Activated T-cell treated with anti-CD3 and anti-CD28 coated beads, Interleukin-2, amount 50 U/mL, for 24 hours (primary cell): ENCODE measurements around the gene DAPK2.
A peak's percentile ranks its signal among the peaks of the same experiment; 100 is the strongest.

Source experiments
- DNase-seq: peaks from one replicate; pipeline ENCODE4 v3.0.0-alpha.2; 2020
- H3K27ac Mint-ChIP-seq: 2 replicates; pipeline ENCODE4 v1.8.0; 2020; ENCODE audit warnings: mild to moderate bottlenecking, mixed read lengths
- H3K27me3 Mint-ChIP-seq: 2 replicates; pipeline ENCODE4 v1.8.0; 2020; ENCODE audit warnings: mixed read lengths
- H3K36me3 Mint-ChIP-seq: 2 replicates; pipeline ENCODE4 v1.8.0; 2020; ENCODE audit warnings: low read depth, mixed read lengths
- H3K4me1 Mint-ChIP-seq: 2 replicates; pipeline ENCODE4 v1.8.0; 2020; ENCODE audit warnings: low read depth, mixed read lengths
- H3K4me3 Mint-ChIP-seq: 2 replicates; pipeline ENCODE4 v1.8.0; 2020; ENCODE audit warnings: mild to moderate bottlenecking, moderate library complexity, mixed read lengths
- H3K9me3 Mint-ChIP-seq: 2 replicates; pipeline ENCODE4 v1.8.0; 2020; ENCODE audit warnings: mixed read lengths

Gene DAPK2

GRCh38 chr15:63945007-63945788 lies 101.1 kb downstream of the DAPK2 start:
- peaks cover 5% of the 10 kb centered on the region for H3K4me1 Mint-ChIP-seq
- no peaks in the 10 kb centered on the region for H3K36me3 Mint-ChIP-seq
- H3K27me3 Mint-ChIP-seq = no peaks in the 10 kb centered on the region
- H3K27ac Mint-ChIP-seq = peak overlapping the region; percentile 68
- no peaks in the 10 kb centered on the region for H3K9me3 Mint-ChIP-seq
- DNase-seq = peak; percentile 78
- no peak overlapping the region for H3K4me3 Mint-ChIP-seq

DNA sequence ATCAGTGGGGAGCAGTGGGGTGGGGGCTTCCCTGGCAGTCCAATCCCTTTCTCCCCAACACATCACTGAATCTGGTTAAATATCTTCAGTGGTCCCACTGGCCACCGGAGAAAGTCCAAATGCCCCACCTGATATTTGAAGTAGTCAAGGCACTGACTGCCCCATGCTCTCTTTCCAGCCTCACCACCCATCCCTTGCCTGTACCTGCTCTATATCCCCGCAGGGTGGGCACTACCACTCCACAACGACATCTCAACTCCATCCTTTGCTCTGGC lies 101.7 kb downstream of the DAPK2 start:
- Mint-ChIP-seq H3K4me3 (no peak overlapping the region), H3K27ac (no peak overlapping the region), H3K9me3 (no peaks in the 10 kb centered on the region), H3K4me1 (peaks cover 11% of the 10 kb centered on the region), H3K36me3 (no peaks in the 10 kb centered on the region), H3K27me3 (no peaks in the 10 kb centered on the region)
- no peak for DNase-seq

DNA sequence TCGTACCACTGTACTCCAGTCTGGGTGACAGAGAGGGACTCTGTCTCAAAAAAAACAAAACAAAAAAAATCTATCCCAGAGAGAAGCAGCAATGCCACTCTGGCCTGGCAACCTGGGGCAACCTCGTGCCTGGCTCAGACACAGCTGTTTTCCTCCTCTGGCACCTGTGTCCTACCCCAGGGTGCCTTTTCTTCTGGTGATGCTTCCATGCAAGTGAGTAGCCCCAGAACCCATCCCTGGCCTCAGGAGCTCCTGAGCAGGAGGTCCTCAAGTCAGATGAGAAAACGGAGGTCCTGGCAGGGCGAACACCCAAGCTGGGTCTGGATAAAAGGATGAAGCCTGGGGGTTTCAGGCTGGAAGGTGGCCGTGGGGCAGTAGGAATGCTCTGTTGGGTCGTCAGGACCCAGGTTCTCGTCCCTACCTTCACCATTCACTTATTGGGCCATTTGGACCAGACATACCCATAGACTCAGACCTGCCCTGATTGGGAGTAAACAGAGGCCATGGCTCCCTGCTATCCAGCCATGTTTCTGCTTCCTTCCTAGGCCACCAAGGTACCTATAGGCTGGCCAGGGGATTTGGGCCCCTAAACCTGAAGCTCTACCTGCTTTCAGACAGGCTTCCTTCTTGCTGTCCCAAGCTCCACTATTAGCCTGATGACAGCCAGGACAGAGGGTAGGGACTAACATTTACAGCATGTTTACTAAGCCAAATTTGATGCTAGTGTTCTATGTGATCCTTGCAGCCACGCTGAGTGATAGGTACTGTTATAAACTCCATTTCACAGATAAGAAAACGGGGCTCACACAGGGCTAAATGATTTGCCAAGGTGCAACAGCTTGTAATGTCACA lies 102.2 kb downstream of the DAPK2 start:
- H3K4me1 Mint-ChIP-seq = peaks cover 17% of the 10 kb centered on the region
- H3K36me3 Mint-ChIP-seq = no peaks in the 10 kb centered on the region
- no peaks in the 10 kb centered on the region for H3K27me3 Mint-ChIP-seq
- no peaks in the 10 kb centered on the region for H3K9me3 Mint-ChIP-seq
- H3K27ac Mint-ChIP-seq = no peak overlapping the region
- H3K4me3 Mint-ChIP-seq = no peak overlapping the region
- DNase-seq = no peak

DNA sequence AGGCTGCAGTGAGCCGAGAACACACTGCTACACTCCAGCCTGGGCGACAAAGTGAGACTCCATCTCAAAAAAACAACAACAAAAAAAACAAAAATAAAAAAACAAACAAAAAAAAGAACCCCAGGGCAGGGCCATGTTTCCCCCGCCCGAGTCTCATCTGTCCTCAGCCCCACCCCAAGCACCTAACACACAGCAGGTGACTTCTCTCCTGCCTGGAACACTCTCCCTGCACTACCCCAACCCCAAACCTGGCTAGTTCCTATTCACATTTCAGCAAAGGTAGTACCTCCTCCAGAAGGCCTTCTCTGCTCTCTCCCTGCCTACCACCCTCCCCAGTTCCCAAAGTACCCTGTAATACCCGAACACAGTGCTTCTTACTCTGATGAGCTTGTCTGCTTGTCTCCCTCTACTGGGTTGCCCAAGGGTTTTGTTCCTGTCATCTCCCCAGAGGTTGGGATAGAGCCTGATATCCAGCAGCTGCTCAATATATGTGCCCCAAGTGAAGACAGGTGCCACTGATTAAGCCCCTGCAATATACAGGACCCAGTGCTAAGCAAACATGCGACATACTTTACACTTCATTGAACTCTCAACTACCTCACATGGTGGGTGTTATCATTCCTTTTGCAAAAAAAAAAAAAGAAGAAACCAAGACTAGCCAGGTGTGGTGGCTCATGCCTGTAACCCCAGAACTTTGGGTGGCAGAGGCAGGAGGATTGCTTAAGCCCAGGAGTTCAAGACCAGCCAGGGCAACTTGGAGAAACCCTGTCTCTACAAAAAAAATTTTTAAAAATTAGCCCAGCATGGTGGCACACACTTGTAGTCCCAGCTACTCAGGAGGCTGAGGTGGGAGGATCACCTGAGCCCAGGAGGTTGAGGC lies 103.6 kb downstream of the DAPK2 start:
- H3K36me3 Mint-ChIP-seq = no peaks in the 10 kb centered on the region
- H3K27ac Mint-ChIP-seq = no peak overlapping the region
- no peak overlapping the region for H3K4me3 Mint-ChIP-seq
- no peaks in the 10 kb centered on the region for H3K27me3 Mint-ChIP-seq
- DNase-seq = no peak
- no peaks in the 10 kb centered on the region for H3K9me3 Mint-ChIP-seq
- H3K4me1 Mint-ChIP-seq = peaks cover 30% of the 10 kb centered on the region

GRCh38 chr15:63941698-63942465 lies 104.4 kb downstream of the DAPK2 start:
- no peak for DNase-seq
- Mint-ChIP-seq H3K4me3 (no peak overlapping the region), H3K36me3 (no peaks in the 10 kb centered on the region), H3K27me3 (no peaks in the 10 kb centered on the region), H3K9me3 (no peaks in the 10 kb centered on the region), H3K4me1 (peaks cover 30% of the 10 kb centered on the region), H3K27ac (no peak overlapping the region)

DNA sequence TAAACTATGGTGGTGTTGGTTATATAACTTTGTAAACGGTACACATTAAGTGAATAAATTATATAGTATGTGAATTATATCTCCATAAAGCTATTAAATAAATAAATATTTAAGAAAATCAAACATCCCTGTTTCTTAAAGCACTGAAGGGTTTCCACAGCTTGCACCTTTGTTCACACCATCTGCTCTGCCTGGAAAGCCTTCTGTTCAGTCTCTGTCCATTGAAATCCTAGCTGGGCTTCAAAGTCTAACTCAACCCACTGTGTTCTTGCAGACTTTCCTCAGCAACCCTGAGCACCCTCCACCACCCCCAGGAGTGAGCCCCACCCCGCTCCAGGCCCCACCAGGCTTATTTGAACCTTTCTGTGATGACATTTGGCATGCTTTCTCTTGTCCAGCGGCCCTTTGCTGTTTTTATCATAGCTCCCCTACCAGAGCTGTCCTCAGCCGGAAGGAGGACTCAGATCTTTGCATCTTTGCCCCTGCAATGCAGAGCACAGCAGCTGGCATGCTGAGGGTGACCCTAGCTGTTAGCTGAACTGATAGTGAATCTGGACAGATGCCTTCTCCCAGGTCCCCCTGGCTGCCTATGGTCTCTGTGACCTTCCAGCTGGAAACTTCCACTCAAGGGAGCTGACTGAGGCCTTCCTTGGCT lies 105.2 kb downstream of the DAPK2 start:
- Mint-ChIP-seq H3K27me3 (no peaks in the 10 kb centered on the region), H3K9me3 (no peaks in the 10 kb centered on the region), H3K27ac (no peak overlapping the region), H3K4me3 (no peak overlapping the region), H3K4me1 (peaks cover 30% of the 10 kb centered on the region), H3K36me3 (no peaks in the 10 kb centered on the region)
- DNase-seq = no peak

DNA sequence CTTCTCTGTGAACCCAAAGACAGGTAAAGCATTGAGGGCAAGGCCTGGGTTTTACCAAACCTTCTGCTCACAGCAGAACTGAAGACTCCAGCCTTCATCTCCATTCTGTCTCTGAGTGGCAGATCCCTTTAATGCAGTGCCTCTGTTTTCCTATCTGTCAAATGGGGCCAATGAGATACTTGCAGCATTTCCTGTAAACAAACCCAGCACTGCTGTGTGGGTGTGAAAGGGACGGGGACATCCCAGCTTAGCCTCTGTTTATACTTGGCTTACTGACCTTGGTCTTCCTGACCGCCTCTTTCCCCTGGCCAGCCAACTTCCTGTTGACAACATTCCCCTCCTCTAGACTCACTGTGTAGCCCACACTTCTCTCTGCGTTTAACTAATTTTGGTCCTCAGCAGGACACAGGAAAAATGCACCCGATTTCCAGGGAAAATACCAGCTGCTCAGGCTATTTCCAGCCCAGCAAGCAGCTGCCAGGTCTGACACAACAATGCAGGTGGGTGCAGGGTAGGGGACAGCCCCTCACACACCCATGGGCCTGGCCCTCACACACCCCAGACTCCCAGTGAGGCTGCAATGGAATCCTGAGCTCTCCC lies 106.7 kb downstream of the DAPK2 start:
- Mint-ChIP-seq H3K4me3 (no peak overlapping the region), H3K27ac (peak overlapping the region; percentile 91), H3K27me3 (no peaks in the 10 kb centered on the region), H3K36me3 (no peaks in the 10 kb centered on the region), H3K4me1 (peaks cover 25% of the 10 kb centered on the region), H3K9me3 (no peaks in the 10 kb centered on the region)
- DNase-seq = no peak

GRCh38 chr15:63938486-63939061 lies 107.7 kb downstream of the DAPK2 start:
- H3K9me3 Mint-ChIP-seq = no peaks in the 10 kb centered on the region
- no peaks in the 10 kb centered on the region for H3K27me3 Mint-ChIP-seq
- H3K27ac Mint-ChIP-seq = peak overlapping the region; percentile 91
- peaks cover 25% of the 10 kb centered on the region for H3K4me1 Mint-ChIP-seq
- peak overlapping the region; percentile 11 for H3K4me3 Mint-ChIP-seq
- H3K36me3 Mint-ChIP-seq = no peaks in the 10 kb centered on the region
- DNase-seq = no peak

DNA sequence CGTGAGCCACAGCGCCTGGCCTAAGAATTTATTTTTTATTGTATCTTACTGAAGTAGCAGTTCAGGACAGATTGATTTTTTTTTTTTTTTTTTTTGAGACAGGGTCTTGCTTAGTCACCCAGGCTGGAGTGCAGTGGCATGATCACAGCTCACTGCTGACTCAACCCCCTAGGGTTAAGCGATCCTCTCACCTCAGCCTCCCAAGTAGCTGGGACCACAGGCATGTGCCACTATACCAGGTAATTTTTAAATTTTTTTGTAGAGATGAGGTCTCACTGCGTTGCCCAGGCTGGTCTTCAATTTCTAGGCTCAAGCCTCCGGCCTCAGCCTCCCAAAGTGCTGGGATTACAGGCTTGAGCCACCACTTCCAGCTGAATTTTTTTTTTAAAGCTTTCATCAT lies 112.8 kb downstream of the DAPK2 start:
- no peaks in the 10 kb centered on the region for H3K36me3 Mint-ChIP-seq
- no peaks in the 10 kb centered on the region for H3K9me3 Mint-ChIP-seq
- peaks cover 8% of the 10 kb centered on the region for H3K4me1 Mint-ChIP-seq
- H3K27ac Mint-ChIP-seq = no peak overlapping the region
- H3K27me3 Mint-ChIP-seq = no peaks in the 10 kb centered on the region
- DNase-seq = no peak
- no peak overlapping the region for H3K4me3 Mint-ChIP-seq

DNA sequence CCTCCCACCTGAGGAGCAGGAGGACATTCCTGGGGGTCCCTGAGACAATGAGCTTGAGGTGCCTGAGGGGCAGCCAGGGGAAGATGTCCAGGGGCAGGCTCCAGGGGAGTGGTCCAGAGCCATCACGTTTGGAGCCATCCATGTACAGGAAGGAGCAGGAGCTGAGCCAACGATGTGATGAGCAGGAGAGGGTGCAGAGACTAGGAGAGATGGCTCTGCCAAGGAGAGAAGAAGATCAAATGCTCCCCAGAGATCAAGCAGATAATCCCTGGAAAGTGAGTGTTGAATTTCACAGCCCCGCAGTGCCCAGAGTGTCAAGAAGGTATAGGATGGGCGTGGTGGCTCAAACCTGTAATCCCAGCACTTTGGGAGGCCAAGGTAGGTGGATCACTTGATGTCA lies 114.7 kb downstream of the DAPK2 start:
- DNase-seq = peak; percentile 17
- H3K9me3 Mint-ChIP-seq = no peaks in the 10 kb centered on the region
- H3K4me3 Mint-ChIP-seq = no peak overlapping the region
- H3K4me1 Mint-ChIP-seq = no peaks in the 10 kb centered on the region
- no peak overlapping the region for H3K27ac Mint-ChIP-seq
- H3K36me3 Mint-ChIP-seq = no peaks in the 10 kb centered on the region
- H3K27me3 Mint-ChIP-seq = no peaks in the 10 kb centered on the region

- no peaks in the 10 kb centered on the region for H3K36me3 Mint-ChIP-seq
Measured at GRCh38 chr15:63930034-63930433, 116.3 kb downstream of the DAPK2 start.

GRCh38 chr15:63928185-63928842 lies 118.0 kb downstream of the DAPK2 start:
- no peaks in the 10 kb centered on the region for H3K27me3 Mint-ChIP-seq
- no peaks in the 10 kb centered on the region for H3K9me3 Mint-ChIP-seq
- H3K27ac Mint-ChIP-seq = no peak overlapping the region
- no peak overlapping the region for H3K4me3 Mint-ChIP-seq
- H3K36me3 Mint-ChIP-seq = no peaks in the 10 kb centered on the region
- no peak for DNase-seq
- H3K4me1 Mint-ChIP-seq = no peaks in the 10 kb centered on the region

More at GRCh38 chr15:63930034-63930433, 116.3 kb downstream of the DAPK2 start:
- Mint-ChIP-seq H3K9me3 (no peaks in the 10 kb centered on the region), H3K27me3 (no peaks in the 10 kb centered on the region), H3K27ac (no peak overlapping the region), H3K4me3 (no peak overlapping the region), H3K4me1 (no peaks in the 10 kb centered on the region)
- DNase-seq = no peak
